Measurements from ENCODE around the gene SNX7.

The SNX7 gene

DNA sequence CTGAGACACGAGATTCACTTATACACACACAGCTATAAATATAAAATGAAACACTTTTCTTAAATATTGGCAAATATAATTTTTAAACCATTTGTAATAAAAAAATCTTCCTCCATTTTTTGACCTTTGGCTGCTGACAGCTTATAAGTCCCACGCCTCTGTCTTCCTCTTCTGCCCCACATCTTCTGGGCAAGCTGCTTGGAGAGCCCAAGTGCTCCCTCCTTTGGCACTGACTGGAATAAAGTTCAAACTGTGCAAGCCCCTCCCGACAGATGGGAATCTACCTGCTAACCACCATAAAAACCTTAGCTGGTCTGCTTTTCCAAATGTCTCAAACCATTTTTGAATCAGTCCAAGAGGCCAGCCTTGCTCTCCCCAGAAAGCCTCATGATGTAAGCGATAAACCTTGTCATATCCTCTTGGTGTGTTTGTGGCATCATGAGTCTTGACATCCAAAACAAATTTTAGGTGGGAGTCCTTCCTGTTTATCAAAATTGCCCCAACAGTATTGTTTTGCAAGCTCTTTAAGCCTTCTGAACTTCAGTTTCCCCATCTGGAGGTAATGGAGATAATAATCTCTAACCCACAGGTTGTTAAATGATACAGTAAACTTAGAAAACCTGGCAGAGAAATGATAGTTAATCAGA, 99.8 kb downstream of the SNX7 start:
- Histone ChIP-seq H3K27ac (ENCODE audit: low read length, poor library complexity, severe bottlenecking) (no peak overlapping the region), H3K18ac (ENCODE audit: low read depth in 1 of 2, low read length in 2 of 2) (no peak overlapping the region), H3K4me1 (ENCODE audit: control insufficient read depth, insufficient read depth, low read depth, low read length) (no peaks in the 10 kb centered on the region), H4K8ac (ENCODE audit: low read length) (no peak overlapping the region), H4K91ac (ENCODE audit: low read length) (no peak overlapping the region), H3K23ac (ENCODE audit: low read length in 2 of 2) (no peak overlapping the region), H3K14ac (ENCODE audit: low read length in 2 of 2) (no peak overlapping the region), H3K9ac (ENCODE audit: low read length) (no peak overlapping the region), H2BK5ac (ENCODE audit: low read depth, low read length, poor library complexity, severe bottlenecking) (no peak overlapping the region), H3K4me3 (ENCODE audit: insufficient read depth in 1 of 2, low read depth in 1 of 2, low read length in 2 of 2) (no peak overlapping the region), H3K9me3 (ENCODE audit: control insufficient read depth, low read length) (no peaks in the 10 kb centered on the region), H2AFZ (ENCODE audit: low read depth, low read length) (no peak overlapping the region), H3K4ac (ENCODE audit: low read depth in 1 of 2, low read length in 2 of 2) (no peak overlapping the region), H2AK5ac (ENCODE audit: low read length, severe bottlenecking) (no peak overlapping the region), H3K36me3 (ENCODE audit: control insufficient read depth in 1 of 2, insufficient read depth in 2 of 2, low read depth in 1 of 2, low read length in 2 of 2) (peaks cover 6 to 12% of the 10 kb centered on the region in 2 experiments), H3K4me2 (ENCODE audit: low read length, poor library complexity, severe bottlenecking) (no peak overlapping the region), H2BK120ac (ENCODE audit: low read depth, low read length) (no peak overlapping the region), H3K27me3 (ENCODE audit: control insufficient read depth in 1 of 2, insufficient read depth in 1 of 2, low read length in 2 of 2) (no peaks in the 10 kb centered on the region), H3K79me1 (replicated peaks; ENCODE audit: low read length, poor library complexity, severe bottlenecking) (peaks cover 8% of the 10 kb centered on the region), H2BK12ac (ENCODE audit: low read length in 2 of 2) (no peak overlapping the region), H2BK15ac (ENCODE audit: low read depth, poor library complexity, severe bottlenecking) (no peak overlapping the region)
- DNase-seq, result no peak
- 83% methylated on average over 4 of the region's 4 CpGs for WGBS

DNA sequence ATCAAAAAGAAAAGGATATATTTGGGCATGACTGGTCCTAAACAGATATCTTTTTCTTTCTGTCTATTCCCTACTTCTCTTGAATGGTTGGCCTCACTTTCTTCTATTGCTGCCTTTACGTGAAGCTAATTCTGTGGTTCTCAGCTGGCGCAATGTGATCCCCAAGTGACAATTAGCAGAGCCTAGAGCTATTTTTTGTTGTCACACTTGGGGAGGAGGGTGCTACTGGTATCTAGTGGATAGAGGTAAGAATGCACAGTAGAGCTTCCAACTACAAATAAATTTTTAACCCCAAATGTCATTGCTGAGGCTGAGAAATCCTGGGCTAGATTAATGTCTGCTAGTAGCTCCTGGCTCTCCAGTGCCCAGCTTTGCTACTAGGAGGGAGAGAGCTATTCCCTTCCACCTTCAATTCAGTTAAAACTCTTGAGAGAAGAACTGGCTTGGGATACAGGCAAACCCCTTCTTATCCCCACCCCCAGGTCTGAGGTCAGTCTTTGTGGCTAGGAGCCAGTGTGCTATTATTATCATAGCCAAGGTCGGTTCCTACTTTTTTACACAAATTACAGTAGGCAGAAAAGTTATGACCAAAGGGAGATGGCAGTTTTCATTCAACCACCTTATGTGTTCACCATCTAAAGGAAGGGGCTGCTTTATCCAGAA, 102.1 kb downstream of the SNX7 start:
- H3K27ac ChIP-seq (ENCODE audit: low read length, poor library complexity, severe bottlenecking), result no peak overlapping the region
- DNase-seq, result no peak
- no peak overlapping the region for H2BK5ac ChIP-seq (ENCODE audit: low read depth, low read length, poor library complexity, severe bottlenecking)
- no peak overlapping the region for H3K23ac ChIP-seq (ENCODE audit: low read length in 2 of 2)
- no peak overlapping the region for H2BK12ac ChIP-seq (ENCODE audit: low read length in 2 of 2)
- no peaks in the 10 kb centered on the region for H3K9me3 ChIP-seq (ENCODE audit: control insufficient read depth, low read length)
- no peak overlapping the region for H4K8ac ChIP-seq (ENCODE audit: low read length)
- H2AFZ ChIP-seq (ENCODE audit: low read depth, low read length), result no peak overlapping the region
- no peak overlapping the region for H2BK15ac ChIP-seq (ENCODE audit: low read depth, poor library complexity, severe bottlenecking)
- H3K9ac ChIP-seq (ENCODE audit: low read length), result no peak overlapping the region
- H3K14ac ChIP-seq (ENCODE audit: low read length in 2 of 2), result no peak overlapping the region
- H3K18ac ChIP-seq (ENCODE audit: low read depth in 1 of 2, low read length in 2 of 2), result no peak overlapping the region
- WGBS, result 96% methylated on average over 3 of the region's 3 CpGs
- no peak overlapping the region for H3K4me3 ChIP-seq (ENCODE audit: insufficient read depth in 1 of 2, low read depth in 1 of 2, low read length in 2 of 2)
- no peak overlapping the region for H2BK120ac ChIP-seq (ENCODE audit: low read depth, low read length)
- H4K91ac ChIP-seq (ENCODE audit: low read length), result no peak overlapping the region
- H3K4ac ChIP-seq (ENCODE audit: low read depth in 1 of 2, low read length in 2 of 2), result no peak overlapping the region
- H3K4me1 ChIP-seq (ENCODE audit: control insufficient read depth, insufficient read depth, low read depth, low read length), result no peaks in the 10 kb centered on the region
- peaks cover 3 to 12% of the 10 kb centered on the region in 2 experiments for H3K36me3 ChIP-seq (ENCODE audit: control insufficient read depth in 1 of 2, insufficient read depth in 2 of 2, low read depth in 1 of 2, low read length in 2 of 2)
- H2AK5ac ChIP-seq (ENCODE audit: low read length, severe bottlenecking), result no peak overlapping the region
- H3K79me1 ChIP-seq (replicated peaks; ENCODE audit: low read length, poor library complexity, severe bottlenecking), result no peaks in the 10 kb centered on the region
- no peaks in the 10 kb centered on the region for H3K27me3 ChIP-seq (ENCODE audit: control insufficient read depth in 1 of 2, insufficient read depth in 1 of 2, low read length in 2 of 2)
- H3K4me2 ChIP-seq (ENCODE audit: low read length, poor library complexity, severe bottlenecking), result no peak overlapping the region

DNA sequence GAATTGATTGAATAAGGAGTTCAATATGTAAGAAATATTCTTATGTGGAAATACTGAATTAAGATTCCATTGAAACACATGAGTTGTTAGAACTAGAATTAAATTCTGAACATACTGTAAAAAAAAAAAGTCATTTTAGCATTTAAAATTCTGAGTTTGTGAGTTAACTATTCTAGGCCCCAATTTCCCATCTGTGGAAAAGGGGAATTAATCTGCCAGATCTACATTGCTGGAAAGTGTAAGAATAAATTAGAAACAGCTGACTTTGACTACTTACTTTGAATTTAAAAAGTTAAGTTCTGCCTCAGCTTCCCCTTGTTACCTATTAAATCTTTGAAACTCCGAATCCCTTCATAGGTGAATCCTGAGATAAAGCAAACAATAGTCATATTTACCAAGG, 103.0 kb downstream of the SNX7 start:
- H2AK5ac ChIP-seq (ENCODE audit: low read length, severe bottlenecking), result no peak overlapping the region
- H2AFZ ChIP-seq (ENCODE audit: low read depth, low read length), result no peak overlapping the region
- H4K8ac ChIP-seq (ENCODE audit: low read length), result no peak overlapping the region
- no peak overlapping the region for H2BK120ac ChIP-seq (ENCODE audit: low read depth, low read length)
- H3K27ac ChIP-seq (ENCODE audit: low read length, poor library complexity, severe bottlenecking), result no peak overlapping the region
- no peak overlapping the region for H2BK15ac ChIP-seq (ENCODE audit: low read depth, poor library complexity, severe bottlenecking)
- H4K91ac ChIP-seq (ENCODE audit: low read length), result no peak overlapping the region
- H3K27me3 ChIP-seq (ENCODE audit: control insufficient read depth in 1 of 2, insufficient read depth in 1 of 2, low read length in 2 of 2), result no peaks in the 10 kb centered on the region
- H3K4ac ChIP-seq (ENCODE audit: low read depth in 1 of 2, low read length in 2 of 2), result no peak overlapping the region
- H3K9me3 ChIP-seq (ENCODE audit: control insufficient read depth, low read length), result no peaks in the 10 kb centered on the region
- no peak overlapping the region for H2BK5ac ChIP-seq (ENCODE audit: low read depth, low read length, poor library complexity, severe bottlenecking)
- no peak overlapping the region for H3K23ac ChIP-seq (ENCODE audit: low read length in 2 of 2)
- H3K9ac ChIP-seq (ENCODE audit: low read length), result no peak overlapping the region
- H2BK12ac ChIP-seq (ENCODE audit: low read length in 2 of 2), result no peak overlapping the region
- no CpG with 5 or more reads among the region's 1 CpG for WGBS
- H3K14ac ChIP-seq (ENCODE audit: low read length in 2 of 2), result no peak overlapping the region
- no peaks in the 10 kb centered on the region for H3K4me1 ChIP-seq (ENCODE audit: control insufficient read depth, insufficient read depth, low read depth, low read length)
- H3K79me1 ChIP-seq (replicated peaks; ENCODE audit: low read length, poor library complexity, severe bottlenecking), result no peaks in the 10 kb centered on the region
- no peak overlapping the region for H3K4me3 ChIP-seq (ENCODE audit: insufficient read depth in 1 of 2, low read depth in 1 of 2, low read length in 2 of 2)
- no peak for DNase-seq
- peaks cover 3 to 12% of the 10 kb centered on the region in 2 experiments for H3K36me3 ChIP-seq (ENCODE audit: control insufficient read depth in 1 of 2, insufficient read depth in 2 of 2, low read depth in 1 of 2, low read length in 2 of 2)
- H3K18ac ChIP-seq (ENCODE audit: low read depth in 1 of 2, low read length in 2 of 2), result no peak overlapping the region
- H3K4me2 ChIP-seq (ENCODE audit: low read length, poor library complexity, severe bottlenecking), result no peak overlapping the region

DNA sequence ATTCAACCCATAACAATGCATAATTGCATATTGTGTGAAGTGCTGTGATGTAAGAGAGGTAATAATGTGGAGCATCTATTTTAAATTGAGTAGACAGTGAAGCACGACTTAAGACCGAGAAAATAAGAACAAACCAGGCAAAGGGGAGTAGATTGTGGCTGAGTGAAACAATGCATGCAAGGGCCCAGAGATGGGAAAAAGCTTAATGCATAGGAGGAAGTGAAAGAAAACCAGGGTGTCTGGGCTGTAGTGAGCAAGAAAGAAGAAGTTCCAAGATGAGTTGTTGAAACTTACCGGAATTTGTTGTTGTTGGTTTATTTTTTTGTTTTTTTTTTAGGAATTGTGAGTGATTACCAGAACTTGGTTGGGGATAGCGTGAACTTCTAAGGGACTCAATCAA, 104.7 kb downstream of the SNX7 start:
- no peak overlapping the region for H2AFZ ChIP-seq (ENCODE audit: low read depth, low read length)
- no peak overlapping the region for H3K4me3 ChIP-seq (ENCODE audit: insufficient read depth in 1 of 2, low read depth in 1 of 2, low read length in 2 of 2)
- H3K18ac ChIP-seq (ENCODE audit: low read depth in 1 of 2, low read length in 2 of 2), result no peak overlapping the region
- 98% methylated on average over 3 of the region's 4 CpGs for WGBS
- H3K79me1 ChIP-seq (replicated peaks; ENCODE audit: low read length, poor library complexity, severe bottlenecking), result no peaks in the 10 kb centered on the region
- H3K27me3 ChIP-seq (ENCODE audit: control insufficient read depth in 1 of 2, insufficient read depth in 1 of 2, low read length in 2 of 2), result no peaks in the 10 kb centered on the region
- H3K36me3 ChIP-seq (ENCODE audit: control insufficient read depth in 1 of 2, insufficient read depth in 2 of 2, low read depth in 1 of 2, low read length in 2 of 2), result peaks cover 2 to 7% of the 10 kb centered on the region in 2 experiments
- no peak overlapping the region for H4K91ac ChIP-seq (ENCODE audit: low read length)
- no peak overlapping the region for H2BK120ac ChIP-seq (ENCODE audit: low read depth, low read length)
- no peak overlapping the region for H3K14ac ChIP-seq (ENCODE audit: low read length in 2 of 2)
- H4K8ac ChIP-seq (ENCODE audit: low read length), result no peak overlapping the region
- H3K4me2 ChIP-seq (ENCODE audit: low read length, poor library complexity, severe bottlenecking), result no peak overlapping the region
- no peak overlapping the region for H3K9ac ChIP-seq (ENCODE audit: low read length)
- H3K4ac ChIP-seq (ENCODE audit: low read depth in 1 of 2, low read length in 2 of 2), result no peak overlapping the region
- no peaks in the 10 kb centered on the region for H3K4me1 ChIP-seq (ENCODE audit: control insufficient read depth, insufficient read depth, low read depth, low read length)
- DNase-seq, result no peak
- no peak overlapping the region for H3K23ac ChIP-seq (ENCODE audit: low read length in 2 of 2)
- H2BK5ac ChIP-seq (ENCODE audit: low read depth, low read length, poor library complexity, severe bottlenecking), result no peak overlapping the region
- no peak overlapping the region for H2BK12ac ChIP-seq (ENCODE audit: low read length in 2 of 2)
- no peak overlapping the region for H2AK5ac ChIP-seq (ENCODE audit: low read length, severe bottlenecking)
- no peak overlapping the region for H3K27ac ChIP-seq (ENCODE audit: low read length, poor library complexity, severe bottlenecking)
- H2BK15ac ChIP-seq (ENCODE audit: low read depth, poor library complexity, severe bottlenecking), result no peak overlapping the region
- H3K9me3 ChIP-seq (ENCODE audit: control insufficient read depth, low read length), result no peaks in the 10 kb centered on the region
